GM18502 (cell line): Measurements from ENCODE around the gene PRELID3B.

Source experiments
- ATAC-seq: cut with Tn5 transposase; IDR thresholded peaks from one replicate; pipeline ENCODE4 v1.9.1; 2021; ENCODE audit warnings: mild to moderate bottlenecking; ENCODE audit not compliant: unreplicated experiment, poor library complexity

Gene PRELID3B

GRCh38 chr20:59028812-59029211 is 13.8 kb downstream of the PRELID3B start:
- ATAC-seq: no peak

- no peak for ATAC-seq
Measured at GRCh38 chr20:59027741-59028320, 14.8 kb downstream of the PRELID3B start.

DNA sequence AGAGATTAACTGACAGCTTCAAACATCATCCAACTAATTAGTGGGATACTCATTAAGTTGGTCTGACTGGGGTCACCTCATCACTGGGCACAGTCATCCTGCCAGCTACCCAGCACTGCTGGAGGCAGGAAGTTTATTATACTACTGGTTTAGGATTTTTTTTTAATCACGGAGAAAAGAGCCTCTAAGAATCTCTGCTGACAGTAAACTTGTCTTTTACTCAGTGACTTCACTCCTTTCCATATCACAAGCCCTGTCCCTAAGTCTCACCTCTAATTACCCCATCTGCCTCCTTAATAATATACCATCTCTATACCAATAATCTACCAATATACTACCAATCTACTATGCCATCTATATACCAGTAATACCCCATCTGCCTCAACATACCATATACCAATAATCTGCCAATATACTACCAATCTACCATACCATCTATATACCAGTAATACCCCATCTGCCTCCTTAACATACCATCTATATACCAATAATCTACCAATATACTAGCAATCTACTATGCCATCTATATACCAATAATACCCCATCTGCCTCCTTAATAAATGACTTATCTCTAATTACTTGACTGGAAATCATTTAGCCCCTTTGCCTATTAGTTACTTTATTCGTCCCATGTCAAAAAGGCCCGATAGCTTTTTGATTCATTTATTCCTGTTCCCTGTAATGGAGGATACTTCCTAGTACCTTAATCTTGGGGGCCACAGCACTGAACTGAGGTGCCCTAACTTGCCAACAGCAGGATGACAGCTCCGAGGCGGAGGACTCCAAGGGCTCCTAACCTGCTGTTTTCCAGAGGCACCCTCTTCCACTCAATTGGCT is 15.5 kb downstream of the PRELID3B start:
- ATAC-seq: no peak

DNA sequence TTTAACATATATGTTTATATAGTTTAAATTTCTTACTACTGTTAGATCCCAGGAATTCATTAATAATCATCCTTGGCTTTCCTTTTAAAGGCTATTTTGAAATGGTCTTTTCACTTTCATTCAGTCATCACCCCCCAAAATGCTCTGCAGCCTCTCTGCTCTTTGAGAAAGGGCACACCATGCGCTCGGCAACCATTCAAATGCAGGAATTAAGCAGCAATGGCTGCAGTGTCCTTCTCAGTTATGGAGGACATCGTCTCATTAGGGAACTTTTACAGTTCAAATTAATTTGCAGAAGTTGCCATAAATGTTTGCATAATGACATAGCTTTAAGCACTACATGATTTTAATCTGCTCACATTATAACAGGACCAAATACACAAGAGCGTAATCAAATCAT is 17.1 kb downstream of the PRELID3B start:
- ATAC-seq: no peak

- ATAC-seq: no peak
Measured at GRCh38 chr20:59025086-59025485, 17.5 kb downstream of the PRELID3B start.

DNA sequence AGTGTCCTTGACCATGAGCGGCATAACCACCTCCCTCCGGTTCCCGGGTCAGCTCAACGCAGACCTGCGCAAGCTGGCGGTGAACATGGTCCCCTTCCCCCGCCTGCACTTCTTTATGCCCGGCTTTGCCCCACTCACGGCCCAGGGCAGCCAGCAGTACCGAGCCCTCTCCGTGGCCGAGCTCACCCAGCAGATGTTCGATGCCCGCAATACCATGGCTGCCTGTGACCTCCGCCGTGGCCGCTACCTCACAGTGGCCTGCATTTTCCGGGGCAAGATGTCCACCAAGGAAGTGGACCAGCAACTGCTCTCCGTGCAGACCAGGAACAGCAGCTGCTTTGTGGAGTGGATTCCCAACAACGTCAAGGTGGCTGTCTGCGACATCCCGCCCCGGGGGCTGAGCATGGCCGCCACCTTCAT is 18.5 kb downstream of the PRELID3B start:
- ATAC-seq: no peak

DNA sequence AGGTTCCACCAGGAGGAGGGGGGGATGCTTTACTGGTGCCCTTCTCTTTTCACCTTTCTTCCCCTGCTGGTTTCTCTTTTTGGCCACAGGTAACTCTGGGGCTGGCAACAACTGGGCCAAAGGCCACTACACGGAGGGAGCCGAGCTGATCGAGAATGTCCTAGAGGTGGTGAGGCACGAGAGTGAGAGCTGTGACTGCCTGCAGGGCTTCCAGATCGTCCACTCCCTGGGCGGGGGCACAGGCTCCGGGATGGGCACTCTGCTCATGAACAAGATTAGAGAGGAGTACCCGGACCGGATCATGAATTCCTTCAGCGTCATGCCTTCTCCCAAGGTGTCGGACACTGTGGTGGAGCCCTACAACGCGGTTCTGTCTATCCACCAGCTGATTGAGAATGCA is 19.0 kb downstream of the PRELID3B start:
- no peak for ATAC-seq

GRCh38 chr20:59022754-59023153 is 19.8 kb downstream of the PRELID3B start:
- ATAC-seq: no peak

DNA sequence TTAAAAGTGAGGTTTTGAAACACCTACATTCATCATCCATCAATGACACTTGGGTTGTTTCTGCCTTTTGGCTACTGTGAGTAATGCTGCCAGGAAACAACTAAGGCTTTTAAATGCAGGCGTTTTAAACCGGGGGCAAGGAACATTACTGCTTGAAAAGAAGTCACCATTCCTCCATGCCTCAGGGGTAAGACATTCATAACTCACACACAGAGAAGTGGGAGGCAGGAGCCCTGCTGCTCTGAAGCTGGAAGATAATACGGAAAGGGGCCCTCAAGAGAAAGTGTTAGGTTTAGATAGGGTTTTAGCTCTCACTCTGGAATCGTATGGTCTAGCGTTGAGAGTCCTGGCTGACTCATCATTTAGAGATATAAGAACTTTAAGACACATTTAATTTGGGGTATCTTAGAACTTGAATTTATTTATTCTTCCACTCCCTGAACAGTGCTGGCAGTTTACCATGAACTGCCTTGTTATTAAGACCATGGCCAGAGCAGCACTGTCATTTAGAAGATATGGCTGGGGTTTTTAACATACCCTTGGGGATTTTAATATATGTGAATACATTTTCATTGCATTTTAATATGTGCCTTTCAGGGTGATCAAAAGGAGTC is 21.5 kb downstream of the PRELID3B start:
- ATAC-seq: no peak

DNA sequence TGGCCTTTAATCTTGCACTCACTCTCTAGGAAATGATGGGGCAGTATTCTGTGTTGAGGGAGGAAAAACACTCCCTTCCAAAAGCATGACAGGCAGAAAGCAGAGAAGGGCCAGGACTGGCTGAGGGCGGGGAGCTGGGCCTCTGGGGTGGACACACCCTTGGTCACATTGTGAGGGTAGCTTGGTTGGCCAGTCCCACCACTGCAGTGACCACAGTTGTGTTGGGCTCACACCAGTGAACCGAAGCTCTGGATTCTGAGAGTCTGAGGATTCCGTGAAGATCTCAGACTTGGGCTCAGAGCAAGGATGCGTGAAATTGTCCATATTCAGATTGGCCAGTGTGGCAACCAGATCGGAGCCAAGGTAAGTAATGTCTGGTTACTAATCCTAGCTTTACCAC is 23.4 kb downstream of the PRELID3B start, which contains the start of gene TUBB1:
Gene TUBB1, plus strand, starts transcription at position 213 of the 400 bp plus-strand sequence. Its CDS starts 94 bp downstream, at position 307.
- ATAC-seq: no peak

- no peak for ATAC-seq
Measured at GRCh38 chr20:59018817-59019216, 23.8 kb downstream of the PRELID3B start.

DNA sequence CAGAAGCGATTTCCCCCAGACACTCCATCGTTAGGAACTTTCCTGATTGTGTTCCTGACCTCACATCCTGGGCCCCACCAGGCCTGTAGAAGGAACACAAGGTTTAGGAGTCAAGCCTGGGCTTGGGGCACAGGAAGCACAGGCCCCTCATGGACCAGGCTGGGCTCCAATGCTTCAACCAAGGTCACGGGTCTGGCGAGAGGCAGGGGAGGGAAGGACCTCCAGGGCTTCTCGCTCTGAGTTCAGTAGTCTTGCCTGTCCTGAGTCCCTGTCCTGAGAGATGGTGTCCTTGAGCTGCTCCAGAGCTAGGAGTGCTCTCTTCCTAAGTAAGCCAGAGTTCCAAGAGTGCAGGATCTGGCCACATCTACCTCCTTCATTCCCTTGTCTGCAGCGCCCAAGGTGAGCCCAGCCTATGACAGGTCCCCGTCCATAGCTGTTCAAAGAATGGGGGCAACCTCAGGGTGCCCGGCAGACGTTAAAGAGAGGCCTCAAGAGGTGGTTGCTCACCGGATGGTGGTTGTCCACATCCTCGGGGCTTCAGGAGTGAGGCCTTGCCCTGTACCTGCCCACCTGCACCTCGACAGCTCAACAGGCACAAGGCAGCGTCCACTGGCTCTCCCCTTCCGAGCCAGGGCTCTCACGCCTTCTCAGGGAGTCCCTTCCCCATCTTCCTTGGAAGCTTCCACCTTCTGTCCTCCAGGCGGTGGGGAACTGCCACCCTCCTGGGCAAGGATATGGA is 24.9 kb downstream of the PRELID3B start:
- no peak for ATAC-seq

DNA sequence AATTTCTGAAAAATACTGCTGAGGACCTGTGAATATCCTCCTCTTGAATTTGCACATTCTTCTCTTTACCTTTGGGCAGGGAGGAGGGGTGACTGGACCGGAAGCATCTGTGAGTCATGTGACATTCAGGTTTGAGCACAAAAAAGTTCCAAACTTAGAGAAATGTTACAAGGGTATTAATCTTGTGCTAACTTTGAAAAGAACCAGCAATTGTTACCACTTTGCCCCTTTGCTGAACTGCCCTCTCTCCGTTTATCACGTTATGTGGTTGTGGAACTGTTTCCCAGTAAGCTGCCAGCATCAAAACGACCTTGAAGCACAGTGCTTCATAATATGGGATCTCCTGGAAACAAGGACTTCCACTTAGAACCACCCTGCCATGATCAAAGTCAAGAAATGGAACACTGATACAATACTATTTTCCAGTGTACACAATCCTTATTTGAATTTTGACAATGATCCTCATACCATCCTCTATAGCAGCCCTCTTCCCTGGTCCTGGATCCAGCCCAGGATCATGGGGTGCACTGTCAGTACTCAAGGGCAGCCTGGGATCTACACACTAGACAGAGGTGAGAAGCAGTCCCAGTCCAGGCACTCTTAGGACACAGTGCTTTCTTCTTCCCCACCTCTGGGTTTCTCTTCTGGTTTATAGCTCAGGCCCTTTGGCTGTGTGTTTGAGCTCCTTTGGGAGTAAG is 25.6 kb downstream of the PRELID3B start:
- peak; percentile 55 for ATAC-seq

DNA sequence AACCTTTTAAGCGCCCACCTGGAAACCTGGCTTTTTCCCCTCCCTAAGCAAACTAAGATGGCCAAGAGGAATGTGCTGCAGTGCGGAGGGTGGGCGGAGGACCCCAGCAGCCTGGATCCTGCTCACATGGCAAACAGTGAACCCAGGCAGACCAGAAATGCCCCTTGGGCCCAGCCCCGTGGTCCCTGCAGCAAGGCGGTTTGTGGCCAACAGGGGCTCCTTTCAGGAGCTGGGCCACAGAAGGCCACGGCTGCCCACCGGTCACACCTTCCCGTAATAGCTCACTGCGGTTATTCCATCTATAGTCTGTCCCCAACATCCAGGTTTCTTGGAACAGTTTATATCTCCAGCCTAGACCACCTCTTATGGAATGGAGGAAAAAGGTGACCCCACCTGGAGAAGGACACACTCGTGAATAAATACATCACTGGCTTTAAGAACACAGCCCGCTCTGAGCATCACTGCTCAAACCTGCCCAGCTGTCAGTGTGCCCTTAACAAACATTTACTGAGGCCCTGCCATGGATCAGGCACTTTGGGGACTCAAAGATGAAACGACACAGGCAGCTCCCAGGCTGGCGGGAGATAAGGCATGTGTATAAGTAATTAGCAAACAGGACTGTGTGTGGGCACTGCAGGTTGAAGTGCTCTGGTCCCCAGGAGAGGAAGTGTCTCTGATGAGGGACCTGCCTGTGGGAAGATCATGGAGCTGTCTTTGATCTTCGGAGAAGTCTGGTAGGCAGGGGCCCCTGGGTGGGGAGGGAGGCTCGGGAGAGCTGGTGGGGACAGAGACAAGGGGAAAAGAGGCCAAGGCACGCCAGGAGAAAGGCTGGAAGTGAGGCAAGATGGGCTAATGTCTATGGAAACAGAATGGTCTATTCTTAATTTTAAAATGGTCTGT is 26.5 kb downstream of the PRELID3B start:
- no peak for ATAC-seq

GRCh38 chr20:59015411-59015810 is 27.2 kb downstream of the PRELID3B start:
- no peak for ATAC-seq

DNA sequence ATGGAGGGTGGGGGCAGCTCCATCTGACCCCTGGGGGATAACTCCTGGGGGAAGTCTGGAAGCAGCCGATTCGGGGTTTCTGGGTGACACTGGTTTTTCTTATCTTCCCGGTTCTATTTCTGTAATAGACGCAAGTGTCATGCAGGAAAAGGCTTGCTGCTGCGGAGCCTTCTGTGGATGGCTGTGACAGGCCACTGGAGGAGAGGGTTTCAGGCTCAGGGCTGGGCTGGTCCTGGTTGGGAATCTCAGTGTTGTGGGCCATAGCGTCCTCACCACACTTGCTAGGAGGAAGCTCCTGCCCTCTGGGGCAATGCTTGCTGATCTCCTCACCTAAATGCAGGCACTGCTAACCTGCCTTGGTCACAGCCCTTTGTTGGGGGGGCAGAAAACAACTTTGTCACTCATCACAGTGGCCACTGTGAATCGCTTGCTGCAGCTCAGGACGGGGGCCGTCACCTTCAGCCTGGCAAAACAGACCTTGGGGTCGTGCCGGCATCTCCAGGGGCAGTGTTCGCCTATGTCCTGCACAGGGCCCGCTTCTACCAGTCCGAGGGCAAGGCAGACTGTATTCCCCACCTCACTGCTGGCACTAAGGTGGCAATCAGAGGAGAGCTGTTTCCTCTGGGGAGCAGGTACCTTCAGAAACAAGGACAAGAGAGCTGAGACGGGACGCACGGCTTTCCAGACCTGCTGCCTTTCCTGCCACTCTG is 27.8 kb downstream of the PRELID3B start:
- ATAC-seq: no peak

DNA sequence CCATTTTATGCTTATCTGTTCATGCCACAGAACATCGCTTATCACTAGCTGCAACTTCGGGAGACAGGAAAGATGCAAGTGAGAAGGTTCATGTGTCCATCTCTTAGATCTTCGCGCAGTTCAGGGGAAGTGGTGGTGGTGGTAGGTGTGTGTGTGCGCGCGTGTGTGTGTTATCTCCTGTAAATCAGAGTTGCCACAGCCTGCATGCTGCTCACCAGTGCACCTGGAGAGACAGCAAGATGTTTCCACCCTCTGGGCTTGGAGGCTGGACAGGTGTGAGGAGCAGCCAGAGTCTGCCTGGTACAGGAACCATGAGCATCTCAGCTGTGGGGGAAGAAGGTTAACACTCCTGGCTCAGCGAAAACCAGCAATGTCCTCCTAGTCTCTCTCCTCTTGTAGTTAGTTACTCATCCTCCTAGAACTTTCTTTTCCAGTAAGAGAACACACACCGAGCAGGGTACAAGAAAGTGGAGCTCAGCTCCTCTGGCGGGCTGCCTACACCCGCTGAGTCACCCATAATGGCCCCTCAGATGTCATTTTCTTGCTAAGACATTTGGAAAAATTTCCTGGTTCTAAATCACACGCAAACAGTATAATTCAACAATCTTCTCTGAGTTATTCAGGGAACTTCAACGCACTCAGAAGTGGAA is 28.5 kb downstream of the PRELID3B start:
- ATAC-seq: no peak
